ENCODE results near the gene RRAS2.
A peak's percentile ranks its signal among the peaks of the same experiment; 100 is the strongest.

RRAS2 gene

GRCh38 chr11:14306481-14306880, 52.5 kb downstream of the RRAS2 start:
- TF ChIP-seq CTCF (IDR thresholded peaks at IDR 0.05; ENCODE audit: low read depth, low read length), result no peak
- DNase-seq (ENCODE audit: low read depth, low spot score), result no peak
- H3K4me3 ChIP-seq (ENCODE audit: low read depth, low read length), result no peak overlapping the region
- in situ Hi-C loops (cut with HindIII; ENCODE audit: low sequenced_read_pairs), result no loop called here

GRCh38 chr11:14305649-14306048, 53.3 kb downstream of the RRAS2 start:
- in situ Hi-C loops (cut with HindIII; ENCODE audit: low sequenced_read_pairs), result no loop called here
- DNase-seq (ENCODE audit: low read depth, low spot score), result no peak
- TF ChIP-seq CTCF (IDR thresholded peaks at IDR 0.05; ENCODE audit: low read depth, low read length), result no peak
- H3K4me3 ChIP-seq (ENCODE audit: low read depth, low read length), result no peak overlapping the region

GRCh38 chr11:14304601-14305000, 54.4 kb downstream of the RRAS2 start:
- H3K4me3 ChIP-seq (ENCODE audit: low read depth, low read length), result no peak overlapping the region
- in situ Hi-C loops (cut with HindIII; ENCODE audit: low sequenced_read_pairs), result no loop called here
- no peak for DNase-seq (ENCODE audit: low read depth, low spot score)
- no peak for TF ChIP-seq CTCF (IDR thresholded peaks at IDR 0.05; ENCODE audit: low read depth, low read length)

GRCh38 chr11:14300661-14301304, 58.2 kb downstream of the RRAS2 start:
- DNase-seq (ENCODE audit: low read depth, low spot score), result peak; percentile 80
- in situ Hi-C loops (cut with HindIII; ENCODE audit: low sequenced_read_pairs), result no loop called here
- H3K4me3 ChIP-seq (ENCODE audit: low read depth, low read length), result no peak overlapping the region
- peak; percentile 87 for TF ChIP-seq CTCF (IDR thresholded peaks at IDR 0.05; ENCODE audit: low read depth, low read length)

DNA sequence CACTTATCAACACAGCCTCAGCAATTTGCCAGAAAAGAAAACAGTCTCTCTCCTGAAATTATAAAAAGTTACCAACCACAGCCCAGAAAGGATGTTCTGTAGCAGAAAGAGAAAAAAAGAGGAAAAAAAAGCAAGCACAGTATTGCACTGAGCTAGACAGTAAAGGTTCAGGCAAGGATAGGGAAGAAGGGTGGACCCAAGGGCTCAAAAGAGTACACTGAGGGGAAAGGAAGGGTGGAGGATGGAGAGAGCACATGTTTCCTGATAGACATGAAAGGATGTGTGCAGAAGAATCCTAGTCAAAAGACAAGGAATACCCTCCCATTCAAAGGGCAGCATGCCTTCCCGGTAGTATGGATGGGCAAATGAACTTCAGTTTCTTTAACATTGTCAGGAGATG, 59.1 kb downstream of the RRAS2 start:
- no peak overlapping the region for H3K4me3 ChIP-seq (ENCODE audit: low read depth, low read length)
- no peak for TF ChIP-seq CTCF (IDR thresholded peaks at IDR 0.05; ENCODE audit: low read depth, low read length)
- in situ Hi-C loops (cut with HindIII; ENCODE audit: low sequenced_read_pairs), result loop anchor here (25.0 kb wide), 1 partner anchor 162 kb away; no protein-coding TSS in a partner anchor
- DNase-seq (ENCODE audit: low read depth, low spot score), result no peak

GRCh38 chr11:14290422-14290821, 68.6 kb downstream of the RRAS2 start:
- no peak for DNase-seq (ENCODE audit: low read depth, low spot score)
- no peak for TF ChIP-seq CTCF (IDR thresholded peaks at IDR 0.05; ENCODE audit: low read depth, low read length)
- in situ Hi-C loops (cut with HindIII; ENCODE audit: low sequenced_read_pairs), result loop anchor here (25.0 kb wide), 1 partner anchor 172 kb away; no protein-coding TSS in a partner anchor
- H3K4me3 ChIP-seq (ENCODE audit: low read depth, low read length), result no peak overlapping the region
